ENCODE results near the gene DLG2.
"Not testable (repeated sequence)": the region's sequence is repeated elsewhere in the genome, so short reads cannot be mapped to it uniquely, and the experiment has no call there.

Gene DLG2

GRCh38 chr11:84794663-84795443 is 832.3 kb downstream of the DLG2 start:
- H3K4me3 Mint-ChIP-seq: no peak overlapping the region
- no peaks in the 10 kb centered on the region for H3K36me3 Mint-ChIP-seq (ENCODE audit: insufficient read depth)

GRCh38 chr11:84793318-84793717 is 833.8 kb downstream of the DLG2 start:
- DNase-seq (ENCODE audit: low spot score in 2 of 2) (no peak), ATAC-seq (replicated peaks; ENCODE audit: extremely low read depth, poor library complexity, severe bottlenecking) (no peak)
- no peaks in the 10 kb centered on the region for H3K27me3 Mint-ChIP-seq
- H3K4me1 Mint-ChIP-seq: no peaks in the 10 kb centered on the region
- H3K36me3 Mint-ChIP-seq (ENCODE audit: insufficient read depth): no peaks in the 10 kb centered on the region
- H3K27ac Mint-ChIP-seq (ENCODE audit: low read depth): no peak overlapping the region
- no peak overlapping the region for H3K4me3 Mint-ChIP-seq
- peaks cover 40% of the 10 kb centered on the region for H3K9me3 Mint-ChIP-seq

More at GRCh38 chr11:84794663-84795443, 832.3 kb downstream of the DLG2 start:
- H3K27me3 Mint-ChIP-seq: no peaks in the 10 kb centered on the region
- ATAC-seq (replicated peaks; ENCODE audit: extremely low read depth, poor library complexity, severe bottlenecking) (no peak), DNase-seq (ENCODE audit: low spot score in 2 of 2) (no peak)
- peaks cover 37% of the 10 kb centered on the region for H3K9me3 Mint-ChIP-seq
- H3K4me1 Mint-ChIP-seq: no peaks in the 10 kb centered on the region
- H3K27ac Mint-ChIP-seq (ENCODE audit: low read depth): no peak overlapping the region

GRCh38 chr11:84790849-84791427 is 836.2 kb downstream of the DLG2 start:
- H3K4me1 Mint-ChIP-seq: no peaks in the 10 kb centered on the region
- DNase-seq (ENCODE audit: low spot score in 2 of 2): no peak

GRCh38 chr11:84788220-84788619 is 838.9 kb downstream of the DLG2 start:
- no peaks in the 10 kb centered on the region for H3K36me3 Mint-ChIP-seq (ENCODE audit: insufficient read depth)
- ATAC-seq (replicated peaks; ENCODE audit: extremely low read depth, poor library complexity, severe bottlenecking) (no peak), DNase-seq (ENCODE audit: low spot score in 2 of 2) (no peak)
- no peak overlapping the region for H3K27ac Mint-ChIP-seq (ENCODE audit: low read depth)
- no peaks in the 10 kb centered on the region for H3K27me3 Mint-ChIP-seq
- H3K4me1 Mint-ChIP-seq: no peaks in the 10 kb centered on the region
- H3K4me3 Mint-ChIP-seq: no peak overlapping the region
- H3K9me3 Mint-ChIP-seq: peaks cover 29% of the 10 kb centered on the region

More at GRCh38 chr11:84790849-84791427, 836.2 kb downstream of the DLG2 start:
- ATAC-seq (replicated peaks; ENCODE audit: extremely low read depth, poor library complexity, severe bottlenecking): no peak
- Mint-ChIP-seq H3K4me3 (no peak overlapping the region), H3K36me3 (ENCODE audit: insufficient read depth) (no peaks in the 10 kb centered on the region), H3K27me3 (no peaks in the 10 kb centered on the region), H3K9me3 (peaks cover 38% of the 10 kb centered on the region), H3K27ac (ENCODE audit: low read depth) (no peak overlapping the region)

GRCh38 chr11:84784158-84784557 is 843.0 kb downstream of the DLG2 start:
- peaks cover 28% of the 10 kb centered on the region for H3K9me3 Mint-ChIP-seq
- not testable (repeated sequence) for H3K27ac Mint-ChIP-seq (ENCODE audit: low read depth); H3K36me3 Mint-ChIP-seq (ENCODE audit: insufficient read depth); H3K4me3 Mint-ChIP-seq; H3K27me3 Mint-ChIP-seq; DNase-seq (ENCODE audit: low spot score in 2 of 2); H3K4me1 Mint-ChIP-seq; ATAC-seq (replicated peaks; ENCODE audit: extremely low read depth, poor library complexity, severe bottlenecking)

- DNase-seq (ENCODE audit: low spot score in 2 of 2): no peak
- H3K27ac Mint-ChIP-seq (ENCODE audit: low read depth): no peak overlapping the region
- H3K27me3 Mint-ChIP-seq: no peaks in the 10 kb centered on the region
- H3K4me1 Mint-ChIP-seq: no peaks in the 10 kb centered on the region
- H3K36me3 Mint-ChIP-seq (ENCODE audit: insufficient read depth): no peaks in the 10 kb centered on the region
- H3K9me3 Mint-ChIP-seq: peaks cover 24% of the 10 kb centered on the region
- H3K4me3 Mint-ChIP-seq: no peak overlapping the region
- no peak for ATAC-seq (replicated peaks; ENCODE audit: extremely low read depth, poor library complexity, severe bottlenecking)
Measured at GRCh38 chr11:84780689-84781293, 846.4 kb downstream of the DLG2 start.

- Mint-ChIP-seq H3K36me3 (ENCODE audit: insufficient read depth) (no peaks in the 10 kb centered on the region), H3K4me1 (no peaks in the 10 kb centered on the region), H3K27me3 (no peaks in the 10 kb centered on the region), H3K9me3 (peaks cover 30% of the 10 kb centered on the region), H3K4me3 (no peak overlapping the region), H3K27ac (ENCODE audit: low read depth) (no peak overlapping the region)
- ATAC-seq (replicated peaks; ENCODE audit: extremely low read depth, poor library complexity, severe bottlenecking) (no peak), DNase-seq (ENCODE audit: low spot score in 2 of 2) (no peak)
Measured at GRCh38 chr11:84775503-84775902, 851.6 kb downstream of the DLG2 start.

GRCh38 chr11:84763931-84764330 is 863.2 kb downstream of the DLG2 start:
- no peak for ATAC-seq (replicated peaks; ENCODE audit: extremely low read depth, poor library complexity, severe bottlenecking)
- H3K27me3 Mint-ChIP-seq: no peaks in the 10 kb centered on the region
- H3K4me3 Mint-ChIP-seq: no peak overlapping the region
- H3K36me3 Mint-ChIP-seq (ENCODE audit: insufficient read depth): no peaks in the 10 kb centered on the region
- peaks cover 24% of the 10 kb centered on the region for H3K9me3 Mint-ChIP-seq
- H3K27ac Mint-ChIP-seq (ENCODE audit: low read depth): no peak overlapping the region
- H3K4me1 Mint-ChIP-seq: no peaks in the 10 kb centered on the region
- no peak for DNase-seq (ENCODE audit: low spot score in 2 of 2)

- Mint-ChIP-seq H3K4me1 (no peaks in the 10 kb centered on the region), H3K4me3 (no peak overlapping the region), H3K27me3 (no peaks in the 10 kb centered on the region), H3K27ac (ENCODE audit: low read depth) (no peak overlapping the region), H3K36me3 (ENCODE audit: insufficient read depth) (no peaks in the 10 kb centered on the region), H3K9me3 (peaks cover 17% of the 10 kb centered on the region)
- DNase-seq (ENCODE audit: low spot score in 2 of 2) (no peak), ATAC-seq (replicated peaks; ENCODE audit: extremely low read depth, poor library complexity, severe bottlenecking) (no peak)
Measured at GRCh38 chr11:84757711-84758110, 869.4 kb downstream of the DLG2 start.

- Mint-ChIP-seq H3K27ac (ENCODE audit: low read depth) (no peak overlapping the region), H3K4me3 (no peak overlapping the region), H3K9me3 (peaks cover 13% of the 10 kb centered on the region), H3K36me3 (ENCODE audit: insufficient read depth) (no peaks in the 10 kb centered on the region), H3K4me1 (no peaks in the 10 kb centered on the region), H3K27me3 (no peaks in the 10 kb centered on the region)
- ATAC-seq (replicated peaks; ENCODE audit: extremely low read depth, poor library complexity, severe bottlenecking) (no peak), DNase-seq (ENCODE audit: low spot score in 2 of 2) (no peak)
Measured at GRCh38 chr11:84751371-84751770, 875.8 kb downstream of the DLG2 start.

GRCh38 chr11:84747871-84748270 is 879.3 kb downstream of the DLG2 start:
- no peak for DNase-seq (ENCODE audit: low spot score in 2 of 2)
- Mint-ChIP-seq H3K27ac (ENCODE audit: low read depth) (no peak overlapping the region), H3K4me1 (no peaks in the 10 kb centered on the region), H3K4me3 (no peak overlapping the region), H3K36me3 (ENCODE audit: insufficient read depth) (no peaks in the 10 kb centered on the region), H3K27me3 (no peaks in the 10 kb centered on the region), H3K9me3 (peaks cover 12% of the 10 kb centered on the region)
- no peak for ATAC-seq (replicated peaks; ENCODE audit: extremely low read depth, poor library complexity, severe bottlenecking)

- ATAC-seq (replicated peaks; ENCODE audit: extremely low read depth, poor library complexity, severe bottlenecking): no peak
- H3K4me1 Mint-ChIP-seq: no peaks in the 10 kb centered on the region
- no peaks in the 10 kb centered on the region for H3K36me3 Mint-ChIP-seq (ENCODE audit: insufficient read depth)
- no peaks in the 10 kb centered on the region for H3K27me3 Mint-ChIP-seq
- H3K4me3 Mint-ChIP-seq: no peak overlapping the region
- H3K27ac Mint-ChIP-seq (ENCODE audit: low read depth): no peak overlapping the region
- no peak for DNase-seq (ENCODE audit: low spot score in 2 of 2)
- H3K9me3 Mint-ChIP-seq: peaks cover 35% of the 10 kb centered on the region
Measured at GRCh38 chr11:84740050-84740449, 887.1 kb downstream of the DLG2 start.

- no peaks in the 10 kb centered on the region for H3K27me3 Mint-ChIP-seq
- no peak for ATAC-seq (replicated peaks; ENCODE audit: extremely low read depth, poor library complexity, severe bottlenecking)
Measured at GRCh38 chr11:84724256-84724655, 902.9 kb downstream of the DLG2 start.

More at GRCh38 chr11:84724256-84724655, 902.9 kb downstream of the DLG2 start:
- no peak overlapping the region for H3K27ac Mint-ChIP-seq (ENCODE audit: low read depth)
- DNase-seq (ENCODE audit: low spot score in 2 of 2): no peak
- H3K9me3 Mint-ChIP-seq: peaks cover 16% of the 10 kb centered on the region
- no peaks in the 10 kb centered on the region for H3K4me1 Mint-ChIP-seq
- no peaks in the 10 kb centered on the region for H3K36me3 Mint-ChIP-seq (ENCODE audit: insufficient read depth)
- H3K4me3 Mint-ChIP-seq: no peak overlapping the region
